A549 (cell line): ENCODE measurements around the gene MTMR12. TPM values are rescaled to one million over a fixed set of nuclear protein-coding genes. Genes with fewer than 3 reads are reported as not detected.

Source experiments
- ATAC-seq, 2 experiments: fragments of 200-7000 bp in 1 of 2; fragments of >200 bp in 1 of 2; cut with Nextera tagmentation in 1 of 2; cut with Tn5 transposase in 1 of 2; 3 replicates each; pipeline versions ENCODE4 v1.8.0 to v1.9.1; 2018 to 2020; ENCODE audit warnings: mild to moderate bottlenecking in 1 of 2, moderate library complexity in 1 of 2
- CTCF ChIA-PET: fragments of 300-600 bp; sonication (Branson Sonifier 250); formaldehyde crosslinking; extraction: SDS; loops from one replicate; lab custom pipeline; 2021; ENCODE audit warnings: antibody characterized with exemption, inconsistent platforms; lab: Yijun Ruan, JAX
- POLR2A ChIA-PET: fragments of 350-600 bp; formaldehyde crosslinking; extraction: SDS; loops from one replicate; lab custom pipeline; 2021; ENCODE audit warnings: antibody characterized with exemption, inconsistent platforms; lab: Yijun Ruan, JAX
- DNase-seq, 2 experiments: peaks; one replicate each; pipeline versions ENCODE4 v3.0.0 to v3.0.0-alpha.2; 2011 to 2016; ENCODE audit warnings: low read depth in 1 of 2, low spot score in 1 of 2
- FAIRE-seq: peaks from 2 replicates; lab custom pipeline; 2011; peaks lifted over from hg19 to GRCh38; lab: Jason Lieb, UNC
- H3K27ac ChIP-seq, 2 experiments: fragments of >200 bp; sonication (Bioruptor Twin); formaldehyde crosslinking; 3 replicates each; pipeline ENCODE4 v1.5.1; 2016 to 2017
- H3K4me1 ChIP-seq: fragments of >200 bp; sonication (Bioruptor Twin); formaldehyde crosslinking; 3 replicates; pipeline ENCODE4 v1.6.1; 2016
- H3K4me2 ChIP-seq: fragments of >200 bp; sonication (Bioruptor Twin); formaldehyde crosslinking; 3 replicates; pipeline ENCODE4 v1.6.1; 2016
- H3K4me3 ChIP-seq: fragments of >200 bp; sonication (Bioruptor Twin); formaldehyde crosslinking; 3 replicates; pipeline ENCODE4 v1.5.1; 2016
- H3K9me3 ChIP-seq: fragments of >200 bp; sonication (Bioruptor Twin); formaldehyde crosslinking; 3 replicates; pipeline ENCODE4 v1.6.1; 2016
- CEBPB ChIP-seq, 2 experiments: fragments of >200 bp in 1 of 2; sonication (Bioruptor Twin) in 1 of 2; formaldehyde crosslinking in 1 of 2; IDR thresholded peaks; 2 replicates each; pipeline ENCODE4 v1.6.1; 2012 to 2016
- EHMT2 ChIP-seq: fragments of 200-600 bp; sonication (generic); IDR thresholded peaks from 2 replicates; pipeline ENCODE4 v1.6.1; 2016; ENCODE audit warnings: antibody characterized with exemption, low read depth, mild to moderate bottlenecking, moderate library complexity
- EP300 ChIP-seq, 2 experiments: fragments of >200 bp; sonication (Bioruptor Twin); formaldehyde crosslinking; IDR thresholded peaks; 2 replicates in 1 of 2; 3 replicates in 1 of 2; pipeline ENCODE4 v1.6.1; 2016 to 2017
- FOSB ChIP-seq: fragments of 250-450 bp; sonication (Bioruptor Pico); IDR thresholded peaks from 2 replicates; pipeline ENCODE4 v1.5.0; 2020; ENCODE audit warnings: mild to moderate bottlenecking, moderate library complexity
- FOXS1 ChIP-seq: fragments of 250-450 bp; sonication (Bioruptor Pico); IDR thresholded peaks from 2 replicates; pipeline ENCODE4 v1.5.0; 2020; ENCODE audit warnings: mild to moderate bottlenecking, moderate library complexity
- GATA3 ChIP-seq: IDR thresholded peaks from 2 replicates; pipeline ENCODE4 v1.6.1; 2012; ENCODE audit warnings: borderline replicate concordance
- HDAC2 ChIP-seq: fragments of 200-600 bp; sonication (generic); IDR thresholded peaks from 2 replicates; pipeline ENCODE4 v1.6.1; 2016
- JUN ChIP-seq, 2 experiments: fragments of >200 bp; sonication (Bioruptor Twin); formaldehyde crosslinking; IDR thresholded peaks; 2 replicates in 1 of 2; 3 replicates in 1 of 2; pipeline ENCODE4 v1.6.1; 2016 to 2017
- JUNB ChIP-seq: fragments of >200 bp; sonication (Bioruptor Twin); formaldehyde crosslinking; IDR thresholded peaks from 2 replicates; pipeline ENCODE4 v1.6.1; 2016
- MYC ChIP-seq: IDR thresholded peaks from 2 replicates; pipeline ENCODE4 v1.6.1; 2012; ENCODE audit warnings: mild to moderate bottlenecking, inconsistent platforms, low read length, improper control_type of control experiment, borderline replicate concordance
- NFE2L2 ChIP-seq: fragments of 150-350 bp; conservative IDR thresholded peaks from 2 replicates; pipeline ENCODE4 v1.6.1; 2014; ENCODE audit warnings: low read length
- NR3C1 ChIP-seq: fragments of >200 bp; sonication (Bioruptor Twin); formaldehyde crosslinking; IDR thresholded peaks from 3 replicates; pipeline ENCODE4 v1.6.1; 2017
- POLR2AphosphoS2 ChIP-seq: conservative IDR thresholded peaks from 2 replicates; pipeline ENCODE4 v1.6.1; 2012; ENCODE audit warnings: low read length, improper control_type of control experiment, inconsistent platforms
- SMC3 ChIP-seq: fragments of >200 bp; sonication (Bioruptor Twin); formaldehyde crosslinking; IDR thresholded peaks from 3 replicates; pipeline ENCODE4 v1.6.1; 2018; ENCODE audit warnings: inconsistent platforms
- SREBF2 ChIP-seq: fragments of 450-650 bp; IDR thresholded peaks from 2 replicates; pipeline ENCODE4 v1.6.1; 2014; ENCODE audit warnings: mild to moderate bottlenecking, moderate library complexity
- ZC3H11A ChIP-seq: fragments of 450-650 bp; IDR thresholded peaks from 2 replicates; pipeline ENCODE4 v1.6.1; 2014; ENCODE audit warnings: antibody characterized with exemption, mild to moderate bottlenecking
- ZNF302 ChIP-seq: fragments of 250-450 bp; sonication (Bioruptor Pico); IDR thresholded peaks from 2 replicates; pipeline ENCODE4 v1.9.0; 2021; ENCODE audit warnings: inconsistent platforms, mild to moderate bottlenecking, moderate library complexity
- ZSCAN20 ChIP-seq: fragments of 250-450 bp; sonication (Bioruptor Pico); IDR thresholded peaks from 2 replicates; pipeline ENCODE4 v1.8.0; 2022; ENCODE audit warnings: mild to moderate bottlenecking, moderate library complexity
- whole genome bisulfite sequencing: methylation state at CpG from one replicate; pipeline ENCODE4 v1.1.6; 2017; ENCODE audit errors: missing lambda C conversion rate; 5-methylcytosine and 5-hydroxymethylcytosine counted together
- polyA plus RNA-seq, 4 experiments: library from polyadenylated mRNA; depleted of rRNA in 3 of 4; stranded (reverse); fragments of >200 nt; fragmentation: RNase III in 1 of 4; extraction: RNeasy Plus Mini Kit Qiagen cat#74134 plus additional on column Dnase treatment in 1 of 4; gene quantifications; 2 replicates in 3 of 4; 3 replicates in 1 of 4; pipeline ENCODE4 v1.2.3, GENCODE V29; 2011 to 2017

Gene MTMR12
- polyA plus RNA-seq, 2 of the 4 experiments (the other 2 are of a cell fraction) = 14.3 to 29.8 TPM

DNA sequence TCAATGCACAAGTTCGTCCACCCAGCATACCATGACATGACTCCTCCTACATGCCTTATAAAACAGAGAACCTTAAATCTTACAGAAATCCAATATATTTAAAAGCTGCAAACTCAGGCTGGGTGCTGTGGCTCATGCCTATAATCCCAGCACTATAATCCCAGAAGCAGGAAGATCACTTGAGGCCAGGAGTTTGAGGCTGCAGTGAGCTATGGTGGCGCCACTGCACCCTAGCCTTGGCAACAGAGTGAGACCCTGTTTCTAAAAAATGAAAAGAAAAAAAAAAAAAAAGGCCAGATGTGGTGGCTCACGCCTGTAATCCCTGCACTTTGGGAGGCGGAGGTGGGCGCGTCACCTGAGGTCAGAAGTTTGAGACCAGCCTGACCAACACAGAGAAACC, 68.7 kb downstream of the MTMR12 start:
- DNase-seq (no peak), FAIRE-seq (no peak), ATAC-seq (no peak)
- no peak overlapping the region for H3K4me3 ChIP-seq
- WGBS = 99% methylated on average over 6 of the region's 6 CpGs
- H3K4me1 ChIP-seq = no peaks in the 10 kb centered on the region
- H3K4me2 ChIP-seq = no peak overlapping the region
- CTCF ChIA-PET = interaction anchor here (0.8 to 4.6 kb wide), 5 partner anchors 10 to 309 kb away, joined by 3 to 28 read pairs (median 4); no protein-coding TSS in a partner anchor
- no peak overlapping the region for H3K27ac ChIP-seq
- no peaks in the 10 kb centered on the region for H3K9me3 ChIP-seq
- TF ChIP-seq FOXS1 (no peak), ZSCAN20 (CRISPR knock-in tag) (no peak), HDAC2 (no peak)
- TF ChIP-seq, all 56 proteins: peak for 0
- POLR2A ChIA-PET = no interaction called here

GRCh38 chr5:32241034-32241783, 71.5 kb downstream of the MTMR12 start:
- TF ChIP-seq SREBF2 (no peak), FOSB (no peak), NFE2L2 (no peak), ZC3H11A (no peak), MYC (no peak), POLR2AphosphoS2 (no peak), CEBPB (IDR thresholded peaks at IDR 0.05) (no peak)
- H3K4me1 ChIP-seq = no peaks in the 10 kb centered on the region
- POLR2A ChIA-PET = interaction anchor here (1.3 kb wide), 1 partner anchor 8 kb away, joined by 3 read pairs; no protein-coding TSS in a partner anchor
- no peaks in the 10 kb centered on the region for H3K9me3 ChIP-seq
- CTCF ChIA-PET = interaction anchor here (1.4 to 4.6 kb wide), 2 partner anchors 9 to 88 kb away, joined by 8 to 28 read pairs; no protein-coding TSS in a partner anchor
- FAIRE-seq = no peak
- H3K27ac ChIP-seq = no peak overlapping the region
- no peak for ATAC-seq
- WGBS = 91% methylated on average over 7 of the region's 7 CpGs
- no peak overlapping the region for H3K4me3 ChIP-seq
- H3K4me2 ChIP-seq = no peak overlapping the region
- DNase-seq = no peak

DNA sequence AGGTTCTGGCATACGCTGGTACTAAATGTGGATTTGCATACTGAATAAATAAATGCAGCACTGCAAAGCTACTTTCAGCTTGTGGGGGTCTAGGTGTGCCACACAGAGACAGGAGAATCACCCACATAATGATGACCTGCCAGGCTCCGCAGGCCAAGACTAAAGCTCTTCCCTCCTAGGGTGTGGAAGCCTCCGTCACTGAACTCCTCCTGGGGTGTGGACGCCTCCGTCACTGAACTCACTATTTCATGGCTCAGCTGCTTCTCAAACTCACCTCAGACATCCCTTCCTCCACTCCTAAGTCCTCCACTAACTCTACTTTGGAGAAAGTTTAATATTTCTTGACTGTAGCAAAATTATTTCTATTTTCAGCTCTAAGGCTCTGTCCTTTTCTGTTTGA, 73.4 kb downstream of the MTMR12 start:
- H3K4me2 ChIP-seq = no peak overlapping the region
- H3K9me3 ChIP-seq = no peaks in the 10 kb centered on the region
- no peak overlapping the region for H3K4me3 ChIP-seq
- ATAC-seq (no peak), DNase-seq (no peak), FAIRE-seq (no peak)
- 87% methylated on average over 5 of the region's 5 CpGs for WGBS
- no peak overlapping the region for H3K27ac ChIP-seq
- ChIA-PET POLR2A (no interaction called here), CTCF (interaction anchor here (0.6 to 0.7 kb wide), 2 partner anchors 89 to 135 kb away, joined by 3 read pairs; no protein-coding TSS in a partner anchor)
- peaks cover 12% of the 10 kb centered on the region for H3K4me1 ChIP-seq
- TF ChIP-seq JUNB (no peak), ZNF302 (CRISPR knock-in tag) (no peak), NR3C1 (no peak)

- Histone ChIP-seq H3K4me1 (peaks cover 39% of the 10 kb centered on the region), H3K4me2 (peak overlapping the region; percentile 60), H3K9me3 (no peaks in the 10 kb centered on the region), H3K4me3 (no peak overlapping the region), H3K27ac (peak overlapping the region; percentile 66 to 79)
- no peak for FAIRE-seq
- TF ChIP-seq SMC3 (peak; percentile 5; the same call in 1 of the 3 replicates), EP300 (IDR thresholded peaks at IDR 0.05) (peak; percentile 31 to 51; a peak in 1 of 5 replicates), GATA3 (peak; percentile 24; the same call in 1 of the 2 replicates), JUN (IDR thresholded peaks at IDR 0.05) (peak in 1 of 2 experiments; percentile 25; a peak in 1 of 5 replicates), EHMT2 (no peak), CEBPB (IDR thresholded peaks at IDR 0.05) (peak in 1 of 2 experiments; percentile 33; a peak in 1 of 4 replicates)
- CTCF ChIA-PET = interaction anchor here (0.9 to 4.5 kb wide), 8 partner anchors 10 to 356 kb away, joined by 3 to 110 read pairs (median 6); no protein-coding TSS in a partner anchor
- DNase-seq = peak in 1 of 2 experiments; percentile 68
- POLR2A ChIA-PET = interaction anchor here (1.1 to 1.2 kb wide), 2 partner anchors 60 to 62 kb away, joined by 3 to 6 read pairs; partner anchors contain the start of gene GOLPH3
- ATAC-seq = peak; percentile 64 to 78
- 60% methylated on average over 10 of the region's 10 CpGs for WGBS
These were observed 78.9 kb downstream of the MTMR12 start for GRCh38 chr5:32233696-32234447.
